Measurements from ENCODE around the gene MACO1.

DNA sequence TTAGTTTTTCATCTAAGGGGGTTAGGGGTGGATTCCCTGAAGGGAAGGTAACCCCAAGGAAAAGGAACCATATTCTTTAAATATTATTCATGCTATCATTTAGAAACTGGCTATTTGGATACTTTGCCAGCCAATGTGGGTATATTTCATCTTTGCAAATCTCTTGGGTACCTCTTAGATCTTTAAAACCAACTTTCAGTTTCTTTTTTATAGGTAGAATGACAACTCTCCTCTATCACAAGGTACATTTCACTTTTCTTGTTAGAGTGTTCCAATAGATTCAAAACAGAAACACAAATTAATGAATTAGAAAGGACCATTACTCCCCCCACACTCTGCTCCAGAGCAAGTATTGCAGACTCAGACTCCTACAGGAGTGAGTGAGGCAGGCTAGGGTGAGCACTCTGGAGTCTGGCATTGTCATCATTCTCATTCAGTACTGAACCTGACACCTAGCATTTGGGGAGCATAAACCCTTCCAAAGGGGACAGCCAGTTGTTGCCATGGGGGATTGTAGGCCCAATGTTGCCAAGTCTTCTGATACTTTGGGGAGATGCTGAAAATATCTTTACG is 43.0 kb downstream of the MACO1 start:
- no peak for TF ChIP-seq POLR2A (IDR thresholded peaks at IDR 0.05; ENCODE audit: low read length)
- no peak for TF ChIP-seq GATA1 (IDR thresholded peaks at IDR 0.05; ENCODE audit: low read depth, low read length)
